Stimulated activated naive CD4-positive, alpha-beta T cell (primary cell): ENCODE measurements around the gene ZNF322.
"Not testable (repeated sequence)": the region's sequence is repeated elsewhere in the genome, so short reads cannot be mapped to it uniquely, and the experiment has no call there.

Experiments used
- DNase-seq, 6 experiments: peaks; one replicate each; lab custom pipeline; 2025; lab: John Stamatoyannopoulos, UW

The ZNF322 gene, protein sequence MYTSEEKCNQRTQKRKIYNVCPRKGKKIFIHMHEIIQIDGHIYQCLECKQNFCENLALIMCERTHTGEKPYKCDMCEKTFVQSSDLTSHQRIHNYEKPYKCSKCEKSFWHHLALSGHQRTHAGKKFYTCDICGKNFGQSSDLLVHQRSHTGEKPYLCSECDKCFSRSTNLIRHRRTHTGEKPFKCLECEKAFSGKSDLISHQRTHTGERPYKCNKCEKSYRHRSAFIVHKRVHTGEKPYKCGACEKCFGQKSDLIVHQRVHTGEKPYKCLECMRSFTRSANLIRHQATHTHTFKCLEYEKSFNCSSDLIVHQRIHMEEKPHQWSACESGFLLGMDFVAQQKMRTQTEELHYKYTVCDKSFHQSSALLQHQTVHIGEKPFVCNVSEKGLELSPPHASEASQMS

DNA sequence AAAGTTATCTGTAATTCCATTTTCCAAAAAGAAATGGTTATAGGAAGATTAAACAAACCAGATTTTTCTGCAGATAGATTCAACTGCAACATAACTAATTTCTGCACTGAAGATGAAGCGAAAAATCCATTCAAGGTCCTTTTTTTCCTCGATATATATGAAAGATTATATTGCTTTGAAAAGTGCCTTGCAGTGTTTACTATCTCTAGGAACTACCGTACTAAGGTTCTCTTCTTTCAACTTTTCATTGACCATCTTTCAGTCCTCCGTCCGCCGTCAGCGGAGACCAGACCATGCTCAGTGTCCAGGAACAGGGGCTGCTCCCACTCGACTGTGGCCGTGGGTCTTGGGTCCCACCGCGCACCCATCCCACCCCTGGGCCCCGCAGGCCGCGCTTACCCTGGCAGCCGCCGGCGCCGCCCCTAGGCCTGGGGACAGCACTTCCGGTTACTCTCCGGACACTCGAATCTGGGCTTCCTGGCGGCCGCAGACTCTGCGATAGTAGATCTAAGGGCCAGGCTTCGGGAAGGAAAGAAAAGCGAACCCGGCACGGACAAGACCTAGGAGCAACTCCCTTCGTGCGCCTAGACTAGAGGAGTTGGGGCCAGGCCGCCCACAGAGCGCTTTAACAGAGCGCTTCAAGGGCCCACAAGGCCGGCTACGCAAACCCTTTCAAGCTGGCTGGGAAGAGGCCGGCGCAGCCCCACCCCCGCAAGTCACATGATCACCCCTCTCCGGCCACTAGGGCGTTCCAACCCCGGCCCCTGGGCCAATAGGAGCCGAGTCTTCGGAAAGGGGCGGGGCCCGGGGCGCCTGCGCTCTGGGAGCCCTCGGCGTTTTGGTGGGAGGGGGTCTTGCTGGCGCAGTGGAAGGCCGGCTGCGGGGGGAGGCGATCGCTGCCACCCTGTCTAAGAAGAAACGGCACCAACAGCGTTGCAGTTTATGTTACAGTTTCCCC, at the start of gene ZNF322:
Gene ZNF322 (minus strand): TSS at position 705 of the 958 bp plus-strand sequence. CDS start 21,193 bp downstream, outside the sequence.
- peak; percentile 47 to 86 (median 72) for DNase-seq

DNA sequence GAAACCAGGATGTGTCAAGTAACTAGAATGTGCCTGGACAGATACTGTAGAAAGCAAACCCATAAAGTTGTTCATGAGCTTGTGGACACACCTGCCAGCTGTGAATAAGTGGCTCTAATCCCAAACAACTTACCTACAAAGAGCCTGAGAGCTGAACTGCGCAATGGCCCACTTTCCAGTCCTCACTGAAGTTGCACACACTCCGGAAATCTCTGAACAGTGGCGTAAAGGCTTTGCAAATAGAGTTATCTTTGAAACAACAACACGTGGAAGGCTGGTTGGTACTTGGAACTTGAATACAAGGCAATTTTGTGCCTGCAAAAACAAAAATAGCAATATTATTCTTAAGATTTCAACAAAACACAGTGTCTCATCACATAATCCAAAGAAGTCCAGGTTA, 46.2 kb upstream of the ZNF322 start:
- not testable (repeated sequence) for DNase-seq

DNA sequence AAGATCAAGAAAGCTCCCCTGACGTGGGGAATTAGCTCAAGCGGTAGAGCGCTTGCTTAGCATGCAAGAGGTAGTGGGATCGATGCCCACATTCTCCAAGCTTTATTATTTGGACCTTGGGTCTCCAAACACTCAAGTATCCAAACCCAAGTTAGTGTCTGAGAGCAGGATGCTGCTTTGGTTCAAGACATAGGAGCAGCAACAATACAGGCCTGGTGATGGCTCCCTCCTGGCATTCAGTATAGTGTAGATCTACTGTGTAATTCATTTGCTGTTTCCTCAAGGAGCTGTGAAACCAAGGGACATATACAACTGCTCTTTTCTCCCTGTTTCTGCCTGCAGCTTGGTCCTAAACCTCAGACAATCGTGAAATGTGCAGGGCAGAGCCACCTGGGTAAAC, 45.8 kb upstream of the ZNF322 start:
- not testable (repeated sequence) for DNase-seq

DNA sequence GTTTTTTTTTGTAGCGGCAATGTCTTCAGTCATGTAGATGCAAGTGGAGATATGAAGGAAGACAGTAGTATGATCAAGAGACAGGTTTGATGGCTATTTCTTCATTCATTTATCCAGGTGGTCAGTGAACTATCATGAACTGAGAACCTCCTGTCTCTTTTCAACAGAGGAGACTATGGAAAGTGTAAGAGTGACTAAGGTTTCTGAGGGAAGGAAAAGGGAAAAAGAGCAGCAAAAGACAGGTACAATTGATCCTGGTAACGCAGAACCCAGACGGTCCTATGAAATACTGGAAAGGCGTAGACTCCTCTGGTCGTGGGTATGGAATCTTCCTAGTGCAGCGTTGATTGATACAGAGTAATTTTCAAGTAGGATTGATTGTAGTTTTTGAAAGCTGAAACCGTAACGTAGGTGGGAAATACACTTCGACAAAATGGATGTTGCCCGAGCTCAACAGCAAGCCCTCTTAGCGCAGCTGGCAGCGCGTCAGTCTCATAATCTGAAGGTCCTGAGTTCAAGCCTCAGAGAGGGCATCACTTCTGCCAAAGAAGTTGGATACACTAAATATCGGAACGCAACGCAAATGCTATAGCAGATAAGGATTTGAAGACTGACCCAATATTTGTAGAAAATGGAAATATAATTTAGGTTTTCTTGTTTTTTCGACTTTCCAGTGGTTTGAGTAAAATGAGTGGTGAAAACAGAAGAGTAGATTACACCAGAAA, 41.6 kb upstream of the ZNF322 start:
- DNase-seq: not testable (repeated sequence)

DNA sequence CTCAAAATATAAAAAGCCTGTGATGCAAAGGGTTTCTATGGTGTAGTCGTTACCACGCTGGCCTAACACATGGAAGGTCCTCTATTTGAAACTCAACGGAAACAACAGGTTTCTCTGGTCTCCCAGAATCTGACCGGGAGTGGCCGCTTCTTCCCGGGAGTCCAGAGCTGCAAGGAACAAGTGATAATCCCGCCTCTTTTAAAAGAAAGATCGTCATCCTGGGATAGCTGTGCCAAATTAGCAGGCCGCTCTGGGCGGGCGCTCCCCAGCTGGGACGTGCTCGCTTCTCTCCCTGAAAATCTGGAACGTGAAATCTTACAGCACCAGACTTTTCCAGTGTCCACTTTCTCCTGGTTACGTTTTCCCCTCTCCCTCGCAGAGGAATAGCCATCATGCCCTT, 38.0 kb upstream of the ZNF322 start:
- not testable (repeated sequence) for DNase-seq

DNA sequence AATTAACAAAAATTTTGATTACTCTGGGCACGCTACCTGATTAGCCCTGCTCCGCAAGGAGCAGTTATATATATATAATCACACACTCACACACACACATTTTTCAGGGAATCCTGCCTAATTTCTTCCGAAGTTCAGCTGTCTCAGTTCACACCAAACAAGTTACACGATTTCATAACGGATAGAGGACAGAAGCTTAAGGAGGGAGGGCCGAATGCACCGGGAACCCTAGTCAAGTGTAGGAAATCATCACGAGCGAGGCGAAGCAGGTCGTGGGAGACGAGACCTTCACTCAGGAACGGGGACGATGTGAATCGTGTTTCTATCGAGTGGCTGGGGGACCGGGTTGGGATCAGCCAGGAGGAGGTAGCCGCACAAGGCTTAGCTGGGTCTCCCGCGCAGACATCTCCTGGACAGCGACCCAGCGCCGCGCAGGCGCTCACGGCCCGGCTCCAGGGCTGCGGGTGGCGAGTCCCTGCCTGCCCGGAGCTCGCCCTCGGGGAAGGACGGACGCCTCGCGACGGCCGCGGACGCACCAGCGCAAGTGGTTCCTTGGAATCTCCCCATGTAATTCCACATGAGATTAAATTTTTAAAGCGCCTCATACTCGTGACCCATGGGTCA, 29.9 kb upstream of the ZNF322 start:
- not testable (repeated sequence) for DNase-seq

DNA sequence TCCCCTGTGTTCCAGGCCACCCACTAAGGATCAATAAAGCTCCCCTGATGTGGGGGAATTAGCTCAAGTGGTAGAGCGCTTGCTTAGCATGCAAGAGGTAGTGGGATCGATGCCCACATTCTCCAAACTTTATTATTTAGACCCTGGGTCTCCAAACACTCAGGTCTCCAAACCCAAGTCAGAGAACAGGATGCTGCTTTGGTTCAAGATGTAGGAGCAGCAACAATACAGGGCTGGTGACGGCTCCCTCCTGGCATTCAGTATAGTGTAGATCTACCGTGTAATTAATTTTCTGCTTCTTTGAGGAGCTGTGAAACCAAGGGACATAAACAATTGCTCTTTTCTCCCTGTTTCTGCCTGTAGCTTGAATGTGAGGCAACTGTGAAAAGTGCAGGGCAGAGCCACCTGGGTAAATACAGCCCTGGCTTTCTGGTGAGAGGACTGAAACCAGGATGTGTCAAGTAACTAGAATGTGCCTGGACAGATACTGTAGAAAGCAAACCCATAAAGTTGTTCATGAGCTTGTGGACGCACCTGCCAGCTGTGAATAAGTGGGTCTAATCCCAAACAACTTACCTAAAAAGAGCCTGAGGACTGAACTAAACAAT, 23.0 kb upstream of the ZNF322 start:
- not testable (repeated sequence) for DNase-seq

DNA sequence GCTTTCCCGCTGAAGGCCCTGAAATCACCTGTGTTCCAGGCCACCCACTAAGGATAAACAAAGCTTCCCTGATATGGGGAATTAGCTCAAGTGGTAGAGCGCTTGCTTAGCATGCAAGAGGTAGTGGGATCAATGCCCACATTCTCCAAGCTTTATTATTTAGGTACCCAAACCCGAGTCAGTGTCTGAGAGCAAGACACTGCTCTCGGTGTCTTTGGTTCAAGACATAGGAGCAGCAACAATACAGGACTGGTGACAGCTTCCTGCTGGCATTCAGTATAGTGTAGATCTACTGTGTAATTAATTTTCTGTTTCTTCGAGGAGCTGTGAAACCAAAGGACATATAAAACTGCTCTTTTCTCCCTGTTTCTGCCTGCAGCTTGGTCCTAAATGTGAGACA, 13.7 kb upstream of the ZNF322 start:
- DNase-seq: not testable (repeated sequence)

DNA sequence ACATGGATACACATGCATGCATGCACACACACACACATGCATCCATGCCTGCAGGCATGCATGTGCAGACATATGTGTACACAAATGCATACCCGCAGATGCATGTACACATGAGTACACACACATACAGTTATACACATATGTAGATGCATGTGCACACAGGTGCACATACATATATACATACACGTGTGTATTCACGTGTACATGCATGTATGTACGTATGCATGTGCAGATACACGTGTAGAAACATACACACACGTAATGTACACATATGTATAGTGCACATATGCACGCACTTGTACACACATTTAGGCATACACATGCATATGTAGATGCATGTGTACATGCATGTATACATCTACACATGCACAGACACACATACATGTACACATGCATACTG, 11.0 kb upstream of the ZNF322 start:
- not testable (repeated sequence) for DNase-seq

DNA sequence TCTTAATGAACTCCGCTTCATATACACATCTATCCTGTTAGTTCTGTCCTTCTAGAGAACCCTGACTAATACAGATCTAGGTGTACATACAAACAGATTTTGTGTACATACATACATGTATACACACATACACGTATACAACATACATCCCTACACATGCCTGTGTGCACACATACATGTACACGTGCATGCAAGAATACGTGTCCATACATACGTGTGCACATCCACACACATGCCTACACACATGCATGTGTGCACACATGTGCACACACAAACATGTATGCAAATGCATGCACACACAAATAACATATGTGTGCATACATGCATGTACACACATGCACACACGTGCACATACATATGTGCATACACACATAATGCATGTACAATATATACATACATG, 10.5 kb upstream of the ZNF322 start:
- DNase-seq: not testable (repeated sequence)

DNA sequence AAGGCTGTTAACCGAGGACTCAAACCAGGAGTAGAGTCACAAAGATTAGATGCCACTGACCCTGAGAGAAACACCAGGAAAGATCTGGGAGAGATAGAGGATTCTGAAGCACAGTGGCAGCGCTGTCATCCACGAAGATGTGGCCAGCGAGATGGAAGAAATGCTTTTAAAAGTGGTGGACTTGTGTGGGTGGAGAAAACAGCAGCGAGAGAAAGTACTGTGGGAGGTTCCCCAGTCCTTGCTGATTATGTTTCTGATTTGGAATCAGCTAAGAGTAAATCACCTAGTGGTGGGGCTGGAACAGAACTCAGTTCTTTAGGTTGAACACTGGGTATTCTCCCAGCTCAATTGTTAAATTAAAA, 435 bp upstream of the ZNF322 start:
- peak in 3 of 6 experiments; percentile 47 to 73 (median 62) for DNase-seq

DNA sequence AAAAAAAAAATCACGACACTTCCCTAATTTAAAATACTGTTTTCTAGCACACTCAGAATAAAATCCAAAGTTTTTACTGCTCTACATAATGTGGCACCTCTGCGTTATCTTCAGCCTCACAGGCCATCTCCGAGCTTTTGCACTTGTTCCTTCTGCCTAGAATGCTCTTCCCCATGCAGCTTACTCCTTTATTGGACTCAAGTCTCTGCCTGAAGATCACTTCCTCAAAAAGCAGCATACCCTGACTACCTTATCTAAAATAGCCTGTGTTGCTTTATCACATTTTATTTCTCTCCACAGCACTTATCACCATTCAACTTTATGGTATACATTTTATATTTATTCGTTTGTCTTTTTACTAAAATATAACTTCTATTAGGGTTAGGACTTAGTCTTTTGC, 2.3 kb downstream of the ZNF322 start:
- no peak for DNase-seq

DNA sequence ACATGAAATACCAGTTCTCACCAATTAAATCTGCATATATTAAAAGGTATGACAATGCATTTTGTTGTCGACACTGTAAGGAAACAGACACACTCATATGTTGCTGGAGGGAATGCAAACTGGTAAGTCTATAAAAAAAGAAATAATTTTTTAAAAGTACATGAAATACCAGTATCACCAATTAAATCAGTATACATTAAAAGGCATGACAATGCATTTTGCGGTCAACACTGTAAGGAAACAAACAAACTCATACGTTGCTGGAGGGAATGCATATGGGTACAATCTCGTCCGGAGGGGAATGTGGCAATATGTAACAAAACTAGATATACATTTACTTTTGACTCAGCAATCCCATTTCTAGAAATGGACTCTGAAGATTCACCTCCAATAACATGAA, 6.5 kb downstream of the ZNF322 start:
- DNase-seq: no peak

DNA sequence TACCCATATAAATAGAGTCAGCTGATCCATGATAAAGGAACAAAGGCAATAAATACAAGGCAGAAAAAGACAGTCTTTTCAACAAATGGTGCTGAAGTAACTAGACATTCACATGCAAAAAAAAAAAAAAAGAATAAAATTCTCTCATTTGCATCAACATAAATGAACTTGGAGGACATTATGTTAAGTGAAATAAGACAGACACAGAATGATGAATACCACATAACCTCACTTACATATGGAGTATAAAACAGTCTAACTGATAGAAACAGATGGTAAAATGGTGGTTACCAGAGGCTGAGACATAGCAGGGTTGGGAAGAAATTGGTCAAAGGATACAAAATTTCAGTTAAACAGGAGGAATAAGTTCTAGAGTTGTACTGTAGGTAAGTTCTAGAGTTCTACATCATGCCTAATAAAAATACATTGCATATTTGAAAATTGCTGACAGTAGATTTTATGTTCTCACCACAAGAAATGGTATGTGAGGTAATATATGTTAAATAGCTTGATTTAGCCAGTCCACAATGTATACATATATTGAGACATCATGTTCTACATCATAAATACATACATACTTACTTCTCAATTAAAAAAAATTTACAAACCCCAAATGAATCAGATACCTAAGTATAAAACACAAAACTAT, 8.3 kb downstream of the ZNF322 start:
- DNase-seq: no peak

DNA sequence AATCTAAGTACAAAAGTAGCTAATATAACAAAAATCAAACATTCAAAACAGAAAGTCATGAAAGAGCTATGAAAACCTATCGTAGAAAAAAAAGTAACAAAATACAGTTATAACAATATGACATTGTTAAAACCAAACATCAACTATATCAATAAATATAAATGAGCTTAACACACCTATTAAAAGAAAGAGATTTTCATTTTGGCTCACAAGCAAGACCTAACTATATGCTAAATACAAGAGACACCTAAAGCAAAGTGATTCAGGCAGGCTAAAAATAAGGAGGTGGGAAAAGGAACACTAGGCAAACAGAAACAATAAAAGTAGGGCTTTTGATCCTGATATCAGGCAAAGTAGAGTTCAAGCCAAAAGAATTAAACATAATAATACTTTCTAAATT, 13.5 kb downstream of the ZNF322 start:
- DNase-seq: no peak

DNA sequence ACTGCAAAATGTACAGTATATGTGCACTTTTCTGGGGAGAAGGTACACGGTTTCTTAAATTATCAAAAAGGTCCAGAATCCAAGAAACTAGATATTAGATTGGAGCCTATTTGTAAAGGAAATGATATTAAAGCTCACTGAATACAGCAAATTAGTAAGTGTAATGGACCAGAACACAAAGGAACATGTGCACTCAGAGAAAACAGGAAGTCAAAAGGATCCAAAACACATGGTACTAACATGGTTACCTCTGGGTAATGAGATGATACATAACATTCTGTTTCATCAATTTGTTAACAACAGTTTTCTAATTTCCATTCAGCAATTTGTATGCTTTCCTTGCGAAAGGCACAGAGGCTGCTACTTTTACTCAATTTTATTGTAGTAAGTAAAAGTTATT, 18.7 kb downstream of the ZNF322 start:
- no peak for DNase-seq

DNA sequence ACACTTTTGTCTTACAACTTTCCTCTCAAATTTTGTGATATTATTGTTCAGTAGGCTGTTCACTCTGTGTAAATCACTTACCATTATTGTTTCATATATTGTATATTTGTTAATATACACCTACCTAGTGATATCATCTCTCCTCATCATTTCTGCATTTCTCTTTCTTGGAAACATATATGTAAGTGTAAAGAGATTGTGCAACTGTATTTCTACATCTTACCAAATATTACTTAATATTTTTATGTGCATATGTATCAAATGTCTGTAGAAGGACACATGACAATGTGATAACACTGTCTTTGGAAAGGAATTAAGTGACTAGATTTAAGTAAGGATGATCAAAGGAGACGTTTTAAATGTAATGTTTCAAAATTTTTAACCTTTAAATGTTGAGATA, 30.2 kb downstream of the ZNF322 start:
- DNase-seq: no peak

DNA sequence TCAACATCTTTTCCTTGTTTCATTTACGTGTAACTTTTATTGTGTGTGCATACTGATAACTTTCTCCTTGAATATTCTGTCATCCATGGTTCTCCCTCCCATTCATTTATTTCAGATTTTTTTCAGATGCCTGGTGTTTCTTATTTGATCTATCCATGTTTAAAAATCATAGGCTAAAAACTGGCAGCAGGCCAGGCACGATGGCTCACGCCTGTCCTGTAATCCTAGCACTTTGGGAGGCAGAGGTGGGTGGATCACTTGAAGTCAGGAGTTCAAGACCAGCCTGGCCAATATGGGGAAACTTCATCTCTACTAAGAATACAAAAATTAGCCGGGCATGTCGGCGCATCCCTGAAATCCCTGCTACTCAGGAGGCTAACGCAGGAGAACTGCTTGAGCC, 31.7 kb downstream of the ZNF322 start:
- no peak for DNase-seq

DNA sequence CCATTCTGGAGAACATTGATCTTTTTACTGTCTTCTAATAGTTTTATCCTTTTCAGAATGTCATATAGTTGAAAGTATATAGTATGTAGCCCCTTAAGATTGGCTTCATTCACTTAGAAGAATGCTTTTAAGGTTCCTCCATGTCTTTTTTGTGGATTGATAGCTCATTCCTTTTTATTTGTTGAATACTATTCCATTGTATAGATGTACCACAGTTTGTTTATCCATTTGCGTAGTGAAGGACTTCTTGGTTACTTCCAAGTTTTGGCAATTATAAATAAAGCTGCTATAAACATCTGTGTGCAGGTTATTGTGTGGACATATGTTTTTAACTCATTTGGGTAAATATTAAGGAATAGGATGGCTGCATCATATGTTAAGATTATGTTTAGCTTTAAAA, 35.0 kb downstream of the ZNF322 start:
- no peak for DNase-seq

DNA sequence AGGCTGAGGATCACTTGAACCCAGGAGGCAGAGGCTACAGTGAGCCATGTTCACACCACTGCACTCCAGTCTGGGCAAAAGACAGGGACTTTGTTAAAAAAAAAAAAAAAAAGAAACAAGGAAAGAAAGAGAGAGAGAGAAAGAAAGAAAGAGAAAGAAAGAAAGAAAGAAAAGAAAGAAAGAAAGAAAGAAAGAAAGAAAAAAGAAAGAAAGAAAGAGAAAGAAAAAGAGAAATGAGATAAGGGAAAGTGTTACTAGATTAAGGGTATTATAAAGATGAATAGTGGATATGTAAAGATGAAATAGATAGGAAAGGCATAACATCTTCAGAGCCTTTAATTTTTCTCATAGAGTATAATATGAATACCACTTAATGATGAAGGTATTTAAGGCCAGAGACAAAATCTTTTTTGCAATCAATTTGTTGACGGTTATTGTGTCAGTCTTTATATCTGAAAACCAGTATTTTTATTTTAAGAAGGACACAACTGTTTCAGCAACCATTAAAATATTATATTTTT, 36.1 kb downstream of the ZNF322 start:
- no peak for DNase-seq
